K562 (cell line): Measurements from ENCODE around the gene DSG2. TPM values are rescaled to one million over a fixed set of nuclear protein-coding genes. Genes with fewer than 3 reads are reported as not detected.

Experiments used
- ATAC-seq: fragments of 200-7000 bp; cut with Tn5 transposase; 3 replicates; pipeline ENCODE4 v1.9.1; 2020; ENCODE audit warnings: moderate library complexity
- BruUV-seq: library from RNA; stranded (reverse); fragments of 400-500 nt; replicated peaks from 2 replicates; lab custom pipeline; 2021; lab: Mats Ljungman, UMichigan
- CTCF ChIA-PET: fragments of 300-600 bp; formaldehyde crosslinking; extraction: SDS; loops from one replicate; lab custom pipeline; 2021; ENCODE audit warnings: low intra/inter-chr PET ratio; lab: Yijun Ruan, JAX
- POLR2A ChIA-PET: fragments of 300-600, 350-650 bp; sonication (Branson Sonifier 250); formaldehyde crosslinking; extraction: SDS; loops from one replicate; lab custom pipeline; 2021; ENCODE audit warnings: antibody characterized with exemption, inconsistent platforms; lab: Yijun Ruan, JAX
- DNase-seq, 4 experiments: peaks; one replicate each; pipeline versions ENCODE4 v3.0.0 to v3.0.0-alpha.2; 2011 to 2018; ENCODE audit warnings: low spot score in 3 of 4, mixed read lengths in 3 of 4; ENCODE audit errors: extremely low read depth in 1 of 4
- FAIRE-seq: peaks from 2 replicates; lab custom pipeline; 2011; peaks lifted over from hg19 to GRCh38; lab: Jason Lieb, UNC
- H2AFZ ChIP-seq: 2 replicates; pipeline ENCODE4 v1.6.0; 2011; ENCODE audit warnings: low read depth, low read length, control low read depth, inconsistent platforms
- H3K27ac ChIP-seq: fragments of 200-600 bp; 3 replicates; pipeline ENCODE4 v1.8.0; 2011; ENCODE audit warnings: low read depth, mild to moderate bottlenecking, control low read depth, inconsistent platforms, low read length, moderate library complexity, mixed read lengths; ENCODE audit errors: extremely low read depth
- H3K27me3 ChIP-seq, 2 experiments: fragments of 300-600 bp in 1 of 2; 2 replicates in 1 of 2; 3 replicates in 1 of 2; pipeline versions ENCODE4 v1.6.0 to v1.8.0; 2011; ENCODE audit warnings: inconsistent platforms in 2 of 2, low read length in 2 of 2, mild to moderate bottlenecking in 1 of 2, mixed read lengths in 1 of 2, moderate library complexity in 1 of 2; ENCODE audit not compliant: control insufficient read depth in 2 of 2, insufficient read depth in 2 of 2
- H3K36me3 ChIP-seq: fragments of 300-600 bp; 3 replicates; pipeline ENCODE4 v1.8.0; 2011; ENCODE audit warnings: mild to moderate bottlenecking, low read length, inconsistent platforms; ENCODE audit not compliant: control insufficient read depth, insufficient read depth
- H3K4me1 ChIP-seq, 2 experiments: fragments of 200-600 bp in 1 of 2; replicated peaks in 1 of 2; 2 replicates in 1 of 2; 3 replicates in 1 of 2; pipeline versions ENCODE4 v1.5.1 to v1.8.0; 2011; ENCODE audit warnings: inconsistent platforms in 2 of 2, low read length in 2 of 2, mild to moderate bottlenecking in 1 of 2, mixed read lengths in 1 of 2, moderate library complexity in 1 of 2; ENCODE audit not compliant: control insufficient read depth in 2 of 2, insufficient read depth in 2 of 2
- H3K4me2 ChIP-seq: 2 replicates; pipeline ENCODE4 v1.6.1; 2011; ENCODE audit warnings: low read length, control low read depth, inconsistent platforms, mixed read lengths; ENCODE audit not compliant: insufficient read depth
- H3K4me3 ChIP-seq: fragments of 200-600 bp; sonication (generic), shearing (Covaris generic); 2 replicates; pipeline ENCODE4 v1.5.1; 2016; ENCODE audit warnings: control low read depth, inconsistent platforms
- H3K79me2 ChIP-seq: fragments of 200-600 bp; 3 replicates; pipeline ENCODE4 v1.8.0; 2011; ENCODE audit warnings: low read length, inconsistent platforms; ENCODE audit not compliant: control insufficient read depth, insufficient read depth
- H3K9ac ChIP-seq, 2 experiments: 2 replicates each; pipeline versions ENCODE4 v1.6.0 to v1.6.1; 2011; ENCODE audit warnings: low read depth in 2 of 2, low read length in 2 of 2, control low read depth in 1 of 2, inconsistent platforms in 1 of 2, mild to moderate bottlenecking in 1 of 2, mixed read lengths in 1 of 2; ENCODE audit not compliant: insufficient read depth in 1 of 2
- H3K9me1 ChIP-seq: one replicate; pipeline ENCODE4 v1.6.0; 2011; ENCODE audit warnings: inconsistent platforms, mild to moderate bottlenecking, low read length, moderate library complexity; ENCODE audit not compliant: control insufficient read depth, insufficient read depth
- H3K9me3 ChIP-seq: replicated peaks from 2 replicates; pipeline ENCODE4 v1.5.1; 2011; ENCODE audit warnings: low read depth, low read length, inconsistent platforms; ENCODE audit not compliant: control insufficient read depth, insufficient read depth
- H4K20me1 ChIP-seq: replicated peaks from 2 replicates; pipeline ENCODE4 v1.6.1; 2011; ENCODE audit warnings: low read length, inconsistent platforms, mixed read lengths; ENCODE audit not compliant: control insufficient read depth, insufficient read depth
- CBX5 ChIP-seq: IDR thresholded peaks from 2 replicates; pipeline ENCODE4 v1.6.1; 2014; ENCODE audit warnings: low read depth, borderline replicate concordance
- CEBPB ChIP-seq: fragments of 450-650 bp; IDR thresholded peaks from 2 replicates; pipeline ENCODE4 v1.6.1; 2016; ENCODE audit warnings: missing genetic modification characterization, missing compliant biosample characterization
- CEBPG ChIP-seq, 3 experiments: fragments of 200-800 bp in 1 of 3; sonication (Bioruptor generic) in 1 of 3; sonication (generic) in 1 of 3; formaldehyde crosslinking in 1 of 3; IDR thresholded peaks in 2 of 3; conservative IDR thresholded peaks in 1 of 3; 2 replicates each; pipeline versions ENCODE4 v1.6.1 to v1.8.0; 2016 to 2022; ENCODE audit warnings: missing compliant biosample characterization in 2 of 3, missing genetic modification characterization in 2 of 3, mild to moderate bottlenecking in 1 of 3, missing genetic modification reagents in 1 of 3
- HDAC6 ChIP-seq: IDR thresholded peaks from 2 replicates; pipeline ENCODE4 v1.6.1; 2012; ENCODE audit warnings: low read depth, mild to moderate bottlenecking, control low read depth, inconsistent platforms, low read length, moderate library complexity
- RBM22 ChIP-seq: fragments of 200-400 bp; formaldehyde crosslinking; IDR thresholded peaks from 2 replicates; pipeline ENCODE4 v1.6.1; 2018; ENCODE audit warnings: low read length, low read depth; ENCODE audit not compliant: poor library complexity, severe bottlenecking
- WGBS: fragments of 100-300 bp; shearing (Covaris generic); methylation state at CpG from one replicate; pipeline ENCODE4 v1.1.6; 2016; ENCODE audit warnings: low coverage, mixed read lengths; ENCODE audit not compliant: insufficient coverage; ENCODE audit errors: missing lambda C conversion rate; 5-methylcytosine and 5-hydroxymethylcytosine counted together
- in situ Hi-C: fragments of 300-500 bp; cut with MboI; formaldehyde crosslinking; loops from 4 replicates; pipeline ENCODE4 v1.15.0; 2018; ENCODE audit warnings: inconsistent platforms, mixed read lengths
- intact Hi-C: fragments of 100-400 bp; cut with micrococcal nuclease; formaldehyde crosslinking; loops from 2 replicates; pipeline ENCODE4 v1.14.2; 2022
- polyA plus RNA-seq, 8 experiments: library from polyadenylated mRNA; depleted of rRNA in 4 of 8; stranded (reverse) in 5 of 8; unstranded in 3 of 8; fragments of >200 nt; fragmentation: Nextera tagmentation in 2 of 8; fragmentation: Illumina TruSeq in 1 of 8; extraction: Ambion mirVana in 2 of 8; extraction: Trizol in 1 of 8; gene quantifications; 2 replicates each; pipeline versions ENCODE4 v1.2.1 to v1.2.3, GENCODE V29; 2011 to 2014; ENCODE audit warnings: inconsistent platforms in 1 of 8, missing spikeins in 1 of 8
- total RNA-seq, 7 experiments: library from RNA; depleted of rRNA in 6 of 7; stranded (reverse); fragments of >200 nt in 6 of 7; fragmentation: Illumina TruSeq in 2 of 7; extraction: Trizol in 2 of 7; gene quantifications; 2 replicates each; pipeline versions ENCODE4 v1.2.1 to v1.2.3, GENCODE V29; 2011 to 2021; ENCODE audit warnings: low replicate concordance in 1 of 7

The DSG2 gene
- total and polyA plus RNA-seq, 9 of the 15 experiments (the other 6 are each of a cell fraction or from before 2014, with no cell fraction given): 16.9 to 68.6 (median 41.3) TPM

GRCh38 chr18:31558567-31558966 is 60.6 kb downstream of the DSG2 start:
- H2AFZ ChIP-seq: no peak overlapping the region
- H3K4me3 ChIP-seq: no peak overlapping the region
- peaks cover 3 to 8% of the 10 kb centered on the region in 2 experiments; a peak in 4 of 5 replicates for H3K27me3 ChIP-seq
- H3K9me3 ChIP-seq: no peaks in the 10 kb centered on the region
- under 1% methylated on average over 8 of the region's 9 CpGs for WGBS
- H3K9ac ChIP-seq: no peak overlapping the region
- BruUV-seq: no TSS peak
- ATAC-seq (no peak), FAIRE-seq (no peak), DNase-seq (no peak)
- no peaks in the 10 kb centered on the region for H3K9me1 ChIP-seq
- TF ChIP-seq CEBPG (CRISPR knock-in tag; IDR thresholded peaks at IDR 0.05) (no peak), CEBPG (tag; conservative IDR thresholded peaks at IDR 0.05 in 1 of 2, IDR thresholded peaks at IDR 0.05 in 1 of 2) (0 out of 4 replicates have a peak, but pooled peaks of 1 of the 2 experiments have one; percentile 8), RBM22 (no peak), CEBPB (tag) (peak; percentile 67), HDAC6 (no peak), CBX5 (no peak)
- intact Hi-C loops (loop anchor here (5.0 kb wide), 1 partner anchor 556 kb away; no protein-coding TSS in a partner anchor), in situ Hi-C loops (loop anchor here (10.0 kb wide), 1 partner anchor 266 kb away; no protein-coding TSS in a partner anchor)
- H3K4me2 ChIP-seq: no peak overlapping the region
- no peaks in the 10 kb centered on the region for H3K36me3 ChIP-seq
- H3K4me1 ChIP-seq: no peaks in the 10 kb centered on the region
- H3K27ac ChIP-seq: no peak overlapping the region
- H3K79me2 ChIP-seq: no peaks in the 10 kb centered on the region
- CTCF ChIA-PET: no interaction called here
- H4K20me1 ChIP-seq: no peaks in the 10 kb centered on the region
- POLR2A ChIA-PET: no interaction called here
